ENCODE results near the gene TEKT4.

TEKT4 gene

GRCh38 chr2:94872088-94872618, 923 bp downstream of the TEKT4 start:
- Histone ChIP-seq H3K27ac (ENCODE audit: low read depth, low read length) (no peak overlapping the region), H3K4me3 (ENCODE audit: low read length) (no peak overlapping the region)
- WGBS (ENCODE audit: extremely low coverage, insufficient coverage, low lambda C conversion rate) = no CpG with 5 or more reads among the region's 10 CpGs

GRCh38 chr2:94872676-94873361, 1.6 kb downstream of the TEKT4 start:
- no peak overlapping the region for H3K27ac ChIP-seq (ENCODE audit: low read depth, low read length)
- H2AK5ac ChIP-seq (ENCODE audit: low read length) = no peak overlapping the region
- H3K4me3 ChIP-seq (ENCODE audit: low read length) = no peak overlapping the region
- H3K9ac ChIP-seq (ENCODE audit: low read length) = no peak overlapping the region
- no peak overlapping the region for H3K23ac ChIP-seq (ENCODE audit: low read length)
- WGBS (ENCODE audit: extremely low coverage, insufficient coverage, low lambda C conversion rate) = no CpG with 5 or more reads among the region's 12 CpGs
- H3K27me3 ChIP-seq (ENCODE audit: insufficient read depth, low read length, poor library complexity) = no peaks in the 10 kb centered on the region
- H3K79me2 ChIP-seq (ENCODE audit: control insufficient read depth, insufficient read depth, low read length) = no peaks in the 10 kb centered on the region
- no peaks in the 10 kb centered on the region for H3K4me1 ChIP-seq (ENCODE audit: control insufficient read depth, low read depth, low read length)
- no peak overlapping the region for H4K5ac ChIP-seq (ENCODE audit: low read length)
- no peaks in the 10 kb centered on the region for H3K79me1 ChIP-seq (ENCODE audit: low read length)
- no peak overlapping the region for H3K56ac ChIP-seq (ENCODE audit: low read length)
- H3K4me2 ChIP-seq (ENCODE audit: low read length) = no peak overlapping the region
- H3K4ac ChIP-seq (ENCODE audit: low read depth, low read length) = no peak overlapping the region
- no peak overlapping the region for H2BK15ac ChIP-seq (replicated peaks; ENCODE audit: low read depth)
- no peak for DNase-seq
- no peak overlapping the region for H3K18ac ChIP-seq (ENCODE audit: low read length)
- no peak overlapping the region for H2BK120ac ChIP-seq (ENCODE audit: low read depth, low read length)
- no peak overlapping the region for H4K8ac ChIP-seq (ENCODE audit: low read depth, low read length)
- H2BK5ac ChIP-seq (ENCODE audit: low read length) = no peak overlapping the region
- no peaks in the 10 kb centered on the region for H3K36me3 ChIP-seq (ENCODE audit: control insufficient read depth, insufficient read depth, low read length)

More at GRCh38 chr2:94872088-94872618, 923 bp downstream of the TEKT4 start:
- no peak overlapping the region for H3K56ac ChIP-seq (ENCODE audit: low read length)
- no peak overlapping the region for H3K23ac ChIP-seq (ENCODE audit: low read length)
- no peak overlapping the region for H3K4ac ChIP-seq (ENCODE audit: low read depth, low read length)
- no peaks in the 10 kb centered on the region for H3K79me2 ChIP-seq (ENCODE audit: control insufficient read depth, insufficient read depth, low read length)
- no peak overlapping the region for H3K4me2 ChIP-seq (ENCODE audit: low read length)
- H2BK15ac ChIP-seq (replicated peaks; ENCODE audit: low read depth) = no peak overlapping the region
- no peak for DNase-seq
- no peaks in the 10 kb centered on the region for H3K36me3 ChIP-seq (ENCODE audit: control insufficient read depth, insufficient read depth, low read length)
- H4K5ac ChIP-seq (ENCODE audit: low read length) = no peak overlapping the region
- H3K9ac ChIP-seq (ENCODE audit: low read length) = no peak overlapping the region
- no peak overlapping the region for H2AK5ac ChIP-seq (ENCODE audit: low read length)
- no peak overlapping the region for H2BK120ac ChIP-seq (ENCODE audit: low read depth, low read length)
- no peaks in the 10 kb centered on the region for H3K27me3 ChIP-seq (ENCODE audit: insufficient read depth, low read length, poor library complexity)
- no peaks in the 10 kb centered on the region for H3K4me1 ChIP-seq (ENCODE audit: control insufficient read depth, low read depth, low read length)
- no peak overlapping the region for H2BK5ac ChIP-seq (ENCODE audit: low read length)
- no peak overlapping the region for H3K18ac ChIP-seq (ENCODE audit: low read length)
- no peak overlapping the region for H4K8ac ChIP-seq (ENCODE audit: low read depth, low read length)
- no peaks in the 10 kb centered on the region for H3K79me1 ChIP-seq (ENCODE audit: low read length)

- no peaks in the 10 kb centered on the region for H3K4me1 ChIP-seq (ENCODE audit: control insufficient read depth, low read depth, low read length)
- no peak for DNase-seq
- no peak overlapping the region for H3K4me3 ChIP-seq (ENCODE audit: low read length)
- no peak overlapping the region for H3K18ac ChIP-seq (ENCODE audit: low read length)
- H2AK5ac ChIP-seq (ENCODE audit: low read length) = no peak overlapping the region
- no peak overlapping the region for H3K23ac ChIP-seq (ENCODE audit: low read length)
- no peak overlapping the region for H3K9ac ChIP-seq (ENCODE audit: low read length)
- H2BK5ac ChIP-seq (ENCODE audit: low read length) = no peak overlapping the region
- H3K36me3 ChIP-seq (ENCODE audit: control insufficient read depth, insufficient read depth, low read length) = no peaks in the 10 kb centered on the region
- H3K27me3 ChIP-seq (ENCODE audit: insufficient read depth, low read length, poor library complexity) = no peaks in the 10 kb centered on the region
- H2BK15ac ChIP-seq (replicated peaks; ENCODE audit: low read depth) = no peak overlapping the region
- H3K79me2 ChIP-seq (ENCODE audit: control insufficient read depth, insufficient read depth, low read length) = no peaks in the 10 kb centered on the region
- H3K56ac ChIP-seq (ENCODE audit: low read length) = no peak overlapping the region
- no peak overlapping the region for H3K4me2 ChIP-seq (ENCODE audit: low read length)
- H3K79me1 ChIP-seq (ENCODE audit: low read length) = no peaks in the 10 kb centered on the region
- no peak overlapping the region for H3K27ac ChIP-seq (ENCODE audit: low read depth, low read length)
- H4K8ac ChIP-seq (ENCODE audit: low read depth, low read length) = no peak overlapping the region
- H2BK120ac ChIP-seq (ENCODE audit: low read depth, low read length) = no peak overlapping the region
- no peak overlapping the region for H4K5ac ChIP-seq (ENCODE audit: low read length)
- no peak overlapping the region for H3K4ac ChIP-seq (ENCODE audit: low read depth, low read length)
- WGBS (ENCODE audit: extremely low coverage, insufficient coverage, low lambda C conversion rate) = no CpG with 5 or more reads among the region's 28 CpGs
Measured at GRCh38 chr2:94873362-94874276, 2.4 kb downstream of the TEKT4 start.

- no CpG with 5 or more reads among the region's 53 CpGs for WGBS (ENCODE audit: extremely low coverage, insufficient coverage, low lambda C conversion rate)
- H3K4me1 ChIP-seq (ENCODE audit: control insufficient read depth, low read depth, low read length) = no peaks in the 10 kb centered on the region
- DNase-seq = peak; percentile 73
- H3K27ac ChIP-seq (ENCODE audit: low read depth, low read length) = no peak overlapping the region
- no peak overlapping the region for H3K4me3 ChIP-seq (ENCODE audit: low read length)
- no peak overlapping the region for H3K9ac ChIP-seq (ENCODE audit: low read length)
- no peak overlapping the region for H3K4me2 ChIP-seq (ENCODE audit: low read length)
- no peak overlapping the region for H3K4ac ChIP-seq (ENCODE audit: low read depth, low read length)
- H2BK120ac ChIP-seq (ENCODE audit: low read depth, low read length) = no peak overlapping the region
- H3K56ac ChIP-seq (ENCODE audit: low read length) = no peak overlapping the region
- H3K36me3 ChIP-seq (ENCODE audit: control insufficient read depth, insufficient read depth, low read length) = no peaks in the 10 kb centered on the region
- no peak overlapping the region for H3K18ac ChIP-seq (ENCODE audit: low read length)
- no peak overlapping the region for H2BK15ac ChIP-seq (replicated peaks; ENCODE audit: low read depth)
- no peak overlapping the region for H4K5ac ChIP-seq (ENCODE audit: low read length)
- H2AK5ac ChIP-seq (ENCODE audit: low read length) = no peak overlapping the region
- no peaks in the 10 kb centered on the region for H3K79me2 ChIP-seq (ENCODE audit: control insufficient read depth, insufficient read depth, low read length)
- no peak overlapping the region for H2BK5ac ChIP-seq (ENCODE audit: low read length)
- H3K79me1 ChIP-seq (ENCODE audit: low read length) = no peaks in the 10 kb centered on the region
- no peak overlapping the region for H3K23ac ChIP-seq (ENCODE audit: low read length)
- no peak overlapping the region for H4K8ac ChIP-seq (ENCODE audit: low read depth, low read length)
- H3K27me3 ChIP-seq (ENCODE audit: insufficient read depth, low read length, poor library complexity) = no peaks in the 10 kb centered on the region
Measured at GRCh38 chr2:94874277-94874997, 3.2 kb downstream of the TEKT4 start.

- H3K56ac ChIP-seq (ENCODE audit: low read length) = no peak overlapping the region
- H2BK120ac ChIP-seq (ENCODE audit: low read depth, low read length) = no peak overlapping the region
- WGBS (ENCODE audit: extremely low coverage, insufficient coverage, low lambda C conversion rate) = no CpG with 5 or more reads among the region's 22 CpGs
- no peak overlapping the region for H3K4me2 ChIP-seq (ENCODE audit: low read length)
- no peaks in the 10 kb centered on the region for H3K4me1 ChIP-seq (ENCODE audit: control insufficient read depth, low read depth, low read length)
- H3K4me3 ChIP-seq (ENCODE audit: low read length) = no peak overlapping the region
- H3K9ac ChIP-seq (ENCODE audit: low read length) = no peak overlapping the region
- H3K23ac ChIP-seq (ENCODE audit: low read length) = no peak overlapping the region
- no peak overlapping the region for H2AK5ac ChIP-seq (ENCODE audit: low read length)
- DNase-seq = no peak
- no peaks in the 10 kb centered on the region for H3K27me3 ChIP-seq (ENCODE audit: insufficient read depth, low read length, poor library complexity)
- H3K79me1 ChIP-seq (ENCODE audit: low read length) = no peaks in the 10 kb centered on the region
- no peaks in the 10 kb centered on the region for H3K36me3 ChIP-seq (ENCODE audit: control insufficient read depth, insufficient read depth, low read length)
- no peaks in the 10 kb centered on the region for H3K79me2 ChIP-seq (ENCODE audit: control insufficient read depth, insufficient read depth, low read length)
- H2BK15ac ChIP-seq (replicated peaks; ENCODE audit: low read depth) = no peak overlapping the region
- no peak overlapping the region for H4K5ac ChIP-seq (ENCODE audit: low read length)
- no peak overlapping the region for H4K8ac ChIP-seq (ENCODE audit: low read depth, low read length)
- H3K27ac ChIP-seq (ENCODE audit: low read depth, low read length) = no peak overlapping the region
- H3K4ac ChIP-seq (ENCODE audit: low read depth, low read length) = no peak overlapping the region
- no peak overlapping the region for H3K18ac ChIP-seq (ENCODE audit: low read length)
- H2BK5ac ChIP-seq (ENCODE audit: low read length) = no peak overlapping the region
Measured at GRCh38 chr2:94875064-94875819, 4.0 kb downstream of the TEKT4 start.

All from mesendoderm (in vitro differentiated cells).